ENCODE data around the gene CHRD.

- TF ChIP-seq CTCF (conservative IDR thresholded peaks at IDR 0.05; ENCODE audit: low read depth, low read length), result no peak
- no peak for TF ChIP-seq EZH2phosphoT487 (IDR thresholded peaks at IDR 0.05; ENCODE audit: borderline replicate concordance, low read length)
- TF ChIP-seq EZH2 (IDR thresholded peaks at IDR 0.05; ENCODE audit: low read length, unreplicated experiment), result no peak
Measured at GRCh38 chr3:184384856-184385422, 5.1 kb downstream of the CHRD start.
